ENCODE data around the gene GPC6.
"Not testable (repeated sequence)": the region's sequence is repeated elsewhere in the genome, so short reads cannot be mapped to it uniquely, and the experiment has no call there.

GPC6 gene

DNA sequence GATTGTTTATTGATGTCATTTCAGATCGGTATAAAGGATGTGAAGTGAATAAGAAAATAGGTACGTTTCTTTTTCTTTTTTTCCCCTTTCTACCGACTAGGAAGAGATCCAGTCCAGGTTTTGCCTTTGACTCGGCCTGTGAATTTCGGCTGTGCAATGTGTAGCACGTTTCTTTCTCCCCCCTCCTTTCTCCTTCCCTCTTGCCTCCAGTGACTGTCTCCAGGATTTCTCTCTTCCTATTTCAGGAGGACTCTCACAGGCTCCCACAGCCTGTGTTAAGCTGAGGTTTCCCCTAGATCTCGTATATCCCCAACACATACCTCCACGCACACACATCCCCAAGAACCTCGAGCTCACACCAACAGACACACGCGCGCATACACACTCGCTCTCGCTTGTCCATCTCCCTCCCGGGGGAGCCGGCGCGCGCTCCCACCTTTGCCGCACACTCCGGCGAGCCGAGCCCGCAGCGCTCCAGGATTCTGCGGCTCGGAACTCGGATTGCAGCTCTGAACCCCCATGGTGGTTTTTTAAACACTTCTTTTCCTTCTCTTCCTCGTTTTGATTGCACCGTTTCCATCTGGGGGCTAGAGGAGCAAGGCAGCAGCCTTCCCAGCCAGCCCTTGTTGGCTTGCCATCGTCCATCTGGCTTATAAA is at the start of gene GPC6:
GPC6 (plus strand) TSS at position 185 of the 657 bp plus-strand sequence.
- no peak for DNase-seq

DNA sequence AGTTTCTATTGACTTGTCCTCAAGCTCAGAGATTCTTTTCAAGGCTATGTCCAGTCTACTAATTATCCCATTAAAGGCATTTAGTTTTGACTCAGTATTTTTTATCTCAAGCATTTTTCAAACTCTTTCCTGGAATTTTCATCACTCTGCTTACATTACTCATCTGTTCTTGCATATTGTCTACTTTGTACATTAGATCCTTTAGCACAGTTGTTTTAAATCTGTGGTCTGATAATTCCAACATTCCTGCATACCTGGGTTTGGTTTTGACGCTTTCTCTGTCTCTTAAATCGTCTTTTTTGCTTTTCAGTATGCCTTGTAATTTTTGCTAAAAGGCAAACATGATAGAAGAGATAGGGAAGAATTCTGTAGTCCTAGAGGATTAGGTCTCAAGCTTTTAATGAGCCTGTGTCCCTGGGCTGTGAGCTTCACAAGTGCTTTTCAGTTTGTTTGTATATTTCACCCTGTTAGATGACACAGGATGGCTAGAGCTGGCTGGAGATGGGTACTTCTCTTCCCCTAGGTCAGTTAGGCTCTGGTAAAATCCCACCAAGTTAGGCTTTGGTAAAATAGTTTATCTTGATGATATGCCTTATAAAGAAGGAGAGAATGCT is 46.1 kb upstream of the GPC6 start:
- no peak for DNase-seq

DNA sequence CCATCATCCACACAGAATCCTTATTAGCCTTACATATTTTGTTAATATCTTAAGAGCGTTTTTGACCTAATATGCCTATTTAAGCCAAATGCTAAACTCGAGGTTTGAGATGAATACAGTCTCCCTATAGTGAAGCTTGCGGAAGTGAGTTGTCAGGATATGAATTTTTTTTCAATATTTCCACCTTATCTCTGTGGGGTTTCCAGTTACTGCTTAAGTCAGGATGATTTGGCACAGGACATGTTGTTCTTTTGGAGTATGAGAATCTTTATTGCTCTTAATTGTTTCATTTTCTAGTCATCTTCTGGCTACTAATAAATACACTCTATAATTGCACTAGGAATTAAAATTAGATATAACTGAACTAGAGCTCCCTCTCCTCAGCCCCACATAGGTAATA is 44.2 kb upstream of the GPC6 start:
- DNase-seq = no peak

DNA sequence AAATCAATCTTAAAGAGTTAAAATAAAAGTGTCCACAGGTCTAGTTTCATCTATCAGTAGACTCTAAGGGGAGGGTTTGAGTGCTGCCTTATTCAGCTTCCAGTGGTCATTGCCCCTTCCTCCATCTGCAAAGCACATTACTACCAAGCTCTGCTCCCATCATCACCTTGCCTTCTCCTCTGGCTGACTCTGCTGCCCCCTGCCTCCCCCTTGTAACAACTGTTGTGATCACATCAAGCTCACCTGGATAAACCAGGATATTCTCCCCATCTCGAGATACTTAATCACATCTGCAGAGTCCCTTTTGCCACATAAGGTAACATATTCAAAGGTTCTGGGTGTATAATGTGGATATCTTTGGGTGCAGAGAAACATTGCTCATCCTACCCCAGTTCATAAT is 43.3 kb upstream of the GPC6 start:
- no peak for DNase-seq

DNA sequence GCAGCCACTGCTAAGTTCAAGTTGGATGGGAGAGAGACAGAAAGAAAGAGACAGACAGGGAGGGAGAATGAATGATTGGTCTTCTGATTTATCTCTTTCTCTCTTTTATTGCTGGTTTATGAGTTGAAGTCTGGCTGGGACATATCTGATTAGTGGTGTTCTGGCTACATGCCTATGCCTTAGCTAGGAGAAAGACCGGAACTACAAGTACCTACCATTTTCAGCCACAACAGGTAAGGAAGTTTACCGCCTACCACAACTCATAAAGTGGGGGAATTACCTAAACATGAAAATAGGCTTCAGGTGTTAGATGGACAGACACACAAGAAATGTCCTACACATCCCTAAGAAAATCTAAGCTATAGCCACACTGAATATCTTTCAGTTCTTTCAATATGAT is 36.6 kb upstream of the GPC6 start:
- DNase-seq = no peak

DNA sequence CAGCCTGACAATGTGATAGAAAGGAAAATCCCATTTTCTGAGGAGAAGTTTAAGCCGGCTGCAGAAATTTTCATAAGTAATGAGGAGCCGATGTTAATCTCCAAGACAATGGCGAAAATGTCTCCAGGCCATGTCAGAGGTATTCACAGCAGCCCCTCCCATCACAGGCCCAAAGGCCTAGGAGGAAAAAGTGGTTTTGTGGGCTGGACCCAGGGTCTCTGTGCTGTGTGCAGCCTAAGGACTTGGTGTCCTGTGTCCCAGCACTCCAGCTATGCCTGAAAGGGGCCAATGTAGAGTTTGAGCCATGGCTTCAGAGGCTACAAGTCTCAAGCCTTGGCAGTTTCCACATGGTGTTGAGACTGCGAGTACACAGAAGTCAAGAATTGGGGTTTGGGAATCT is 32.9 kb upstream of the GPC6 start:
- no peak for DNase-seq

DNA sequence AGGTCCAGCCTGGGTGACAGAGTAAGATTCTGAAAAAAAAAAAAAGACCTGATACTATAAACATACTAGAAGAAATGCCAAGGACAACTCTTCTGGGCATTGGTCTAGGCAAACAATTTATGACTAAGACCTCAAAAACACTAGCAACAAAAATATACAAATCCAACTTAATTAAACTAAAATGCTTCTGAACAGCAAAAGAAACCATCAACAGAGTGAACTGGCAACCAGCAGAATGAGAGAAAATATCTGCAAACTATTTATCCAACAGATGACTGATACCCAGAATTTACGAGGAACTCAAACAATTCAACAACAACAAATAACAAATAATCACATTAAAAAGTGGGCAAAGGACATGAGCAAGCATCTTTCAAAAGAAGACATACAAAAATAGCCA is 26.8 kb upstream of the GPC6 start:
- DNase-seq = no peak

DNA sequence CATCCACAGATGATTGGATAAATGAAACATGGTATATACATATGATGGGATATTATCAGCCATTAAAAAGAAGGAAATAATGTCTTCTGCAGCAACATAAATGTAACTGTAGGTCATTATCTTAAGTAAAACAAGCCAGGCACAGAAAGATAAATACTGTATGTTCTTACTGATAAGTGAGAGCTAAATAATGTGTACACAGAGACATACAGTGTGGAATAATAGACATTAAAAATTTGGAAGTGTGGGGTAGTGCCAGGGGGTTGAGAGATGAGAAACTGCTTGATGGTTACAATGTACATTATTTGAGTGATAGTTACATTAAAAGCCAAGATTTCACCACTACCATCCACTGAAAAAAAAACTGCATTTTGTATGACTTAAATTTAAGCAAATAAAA is 26.0 kb upstream of the GPC6 start:
- DNase-seq = no peak

DNA sequence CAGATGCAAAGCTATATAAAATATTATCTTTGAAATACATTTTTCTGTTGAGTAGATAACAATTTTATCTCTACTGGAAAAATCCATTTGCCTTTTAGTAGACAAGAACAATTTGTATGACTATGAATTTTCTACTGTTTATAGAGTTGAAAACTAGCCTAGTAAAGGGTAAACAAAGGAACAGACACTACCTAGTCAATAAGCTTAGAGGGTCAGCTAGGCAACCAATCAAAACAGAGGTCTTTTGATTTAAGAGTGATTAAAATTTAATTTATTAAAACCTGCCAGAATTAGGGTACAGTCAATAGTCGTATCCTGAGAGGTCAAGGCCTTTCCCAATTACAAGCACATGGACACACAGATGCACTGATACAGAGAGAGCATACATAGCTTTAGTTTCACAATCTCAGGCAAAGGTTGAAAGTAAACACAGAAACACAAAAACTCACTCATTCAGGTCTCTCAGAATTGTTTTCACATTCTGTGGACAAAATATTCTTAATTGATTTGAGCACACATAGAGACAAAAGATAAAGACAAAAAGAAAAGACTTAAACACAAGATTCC is 24.5 kb upstream of the GPC6 start:
- no peak for DNase-seq

DNA sequence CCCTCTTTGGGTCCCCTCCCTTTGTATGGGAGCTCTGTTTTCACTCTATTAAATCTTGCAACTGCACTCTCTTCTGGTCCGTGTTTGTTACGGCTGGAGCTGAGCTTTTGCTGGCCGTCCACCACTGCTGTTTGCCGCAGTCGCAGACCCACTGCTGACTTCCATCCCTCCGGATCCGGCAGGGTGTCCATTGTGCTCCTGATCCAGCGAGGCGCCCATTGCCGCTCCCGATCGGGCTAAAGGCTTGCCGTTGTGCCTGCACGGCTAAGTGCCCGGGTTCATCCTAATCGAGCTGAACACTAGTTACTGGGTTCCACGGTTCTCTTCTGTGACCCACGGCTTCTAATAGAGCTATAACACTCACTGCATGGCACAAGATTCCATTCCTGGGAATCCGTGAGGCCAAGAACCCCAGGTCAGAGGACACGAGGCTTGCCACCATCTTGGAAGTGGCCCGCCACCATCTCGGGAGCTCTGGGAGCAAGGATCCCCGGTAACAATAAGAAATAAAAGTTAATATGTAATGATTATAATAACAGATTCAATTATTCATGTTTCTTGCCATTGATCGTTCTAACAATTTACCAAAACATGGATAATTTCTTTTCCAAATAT is 19.7 kb upstream of the GPC6 start:
- not testable (repeated sequence) for DNase-seq

DNA sequence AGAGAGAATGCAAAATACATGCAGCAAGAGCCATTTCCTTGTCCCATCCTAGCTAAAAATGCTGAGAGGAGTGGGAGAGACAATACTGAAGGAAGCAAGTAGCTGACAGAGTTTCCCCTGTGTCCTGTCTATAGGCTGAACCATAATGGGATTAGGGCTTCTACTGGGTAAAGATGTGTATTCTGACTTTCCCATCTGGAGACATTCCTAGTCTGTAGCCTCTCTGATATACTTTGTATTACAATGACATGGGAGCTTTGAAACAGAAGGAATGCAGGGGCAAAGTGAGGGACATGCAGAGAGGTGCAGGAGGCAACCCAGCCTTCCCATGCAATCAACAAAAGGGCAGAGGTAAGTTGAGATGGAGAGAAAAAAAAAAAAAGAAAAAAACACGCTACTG is 10.5 kb upstream of the GPC6 start:
- DNase-seq = no peak

DNA sequence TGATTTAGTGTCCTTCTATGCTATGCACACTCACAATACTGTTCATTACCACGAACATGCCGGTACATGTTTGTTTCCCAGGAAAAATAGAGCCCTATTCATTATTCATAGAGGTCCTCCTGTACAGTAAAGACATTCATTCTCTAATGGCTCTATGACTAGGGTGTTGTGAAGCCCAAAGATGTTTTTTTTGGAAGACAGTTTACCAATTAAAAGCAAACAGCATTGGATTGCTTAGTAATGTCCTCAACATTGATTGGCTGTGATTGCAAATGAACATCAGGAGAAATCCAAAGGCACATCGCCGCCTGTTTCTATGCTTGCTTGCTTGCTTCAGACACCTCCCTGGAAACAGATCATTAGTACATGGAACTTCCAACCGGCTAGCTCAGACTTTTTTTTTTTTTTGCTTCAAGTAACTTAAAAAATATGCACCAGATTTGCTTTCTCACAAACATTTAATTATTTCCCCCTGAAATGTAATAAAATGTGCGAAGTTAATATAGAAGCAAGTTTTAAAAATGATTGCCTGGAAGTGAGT is 8.8 kb upstream of the GPC6 start:
- no peak for DNase-seq

DNA sequence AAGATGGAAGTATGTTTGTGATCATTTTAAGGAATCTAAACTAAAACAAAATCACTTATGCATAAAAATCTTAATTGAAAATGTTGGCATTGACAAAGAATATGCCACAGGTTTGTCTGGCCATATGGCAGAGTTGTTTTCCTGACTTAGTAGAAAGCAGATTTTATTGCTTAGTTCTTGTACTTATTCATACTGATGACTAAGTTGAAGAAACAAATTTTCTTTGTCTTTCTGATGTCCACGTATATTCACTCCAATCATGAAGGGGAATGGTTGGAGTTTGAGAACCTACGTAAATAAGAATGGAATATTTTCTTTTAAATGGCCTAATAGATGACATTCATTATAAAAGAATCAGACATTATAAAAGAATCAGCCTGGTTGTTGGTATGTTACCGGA is 8.0 kb upstream of the GPC6 start:
- DNase-seq = no peak

DNA sequence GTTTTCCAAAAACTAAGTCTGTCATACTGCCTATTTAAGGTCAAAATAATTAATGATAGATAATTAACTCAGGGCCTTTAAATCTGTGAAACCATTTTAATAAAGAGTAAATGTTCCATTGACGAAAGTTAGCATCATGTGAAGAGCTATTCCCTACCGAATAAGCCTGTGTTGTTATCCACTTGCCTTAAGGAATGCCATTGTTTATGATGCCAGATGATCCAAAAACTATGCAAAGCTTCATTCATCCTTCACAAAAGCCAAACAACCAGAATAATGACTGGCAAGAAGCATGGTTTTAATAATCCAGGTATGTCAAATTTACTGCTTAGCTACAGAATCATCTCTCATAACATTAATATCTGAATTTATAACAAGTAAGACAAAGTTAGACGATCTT is 6.5 kb upstream of the GPC6 start:
- no peak for DNase-seq

DNA sequence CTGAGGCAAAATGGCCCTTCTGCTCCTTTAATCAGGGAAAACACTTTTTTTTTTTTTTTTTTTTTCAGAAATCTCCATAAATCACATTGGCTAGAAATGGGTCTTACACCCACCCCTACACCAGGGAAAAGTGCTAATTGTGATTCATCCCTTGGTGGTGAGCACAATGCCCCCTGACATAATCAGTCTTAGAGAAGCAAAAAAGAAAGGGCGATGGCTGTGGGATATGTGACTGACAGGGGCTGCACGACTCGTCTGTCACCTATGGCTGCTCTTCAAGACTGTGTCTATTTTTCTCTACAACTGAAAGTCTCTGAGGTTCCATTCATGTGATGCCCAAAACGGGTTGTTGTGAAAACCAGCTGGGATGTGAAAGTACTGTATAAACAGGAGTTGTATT is 3.6 kb upstream of the GPC6 start:
- DNase-seq = no peak

DNA sequence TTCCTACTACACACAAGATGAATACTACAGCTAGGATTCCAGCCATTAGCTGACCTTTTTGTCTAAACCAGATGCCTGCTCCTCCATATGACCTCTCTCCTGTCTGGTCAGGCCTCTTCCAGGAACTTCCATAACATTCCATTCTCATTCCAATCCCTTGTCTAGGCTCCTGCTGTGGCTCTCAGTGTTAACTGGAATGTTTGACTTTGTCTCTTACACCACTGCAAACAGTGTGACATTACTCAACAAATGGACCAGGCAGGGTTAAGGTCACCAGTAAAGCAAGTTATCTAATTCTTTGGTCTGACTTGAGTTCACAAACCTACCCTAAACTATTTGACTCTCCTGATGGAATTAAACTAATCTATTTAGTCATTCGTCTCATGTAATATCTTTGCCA is 2.1 kb upstream of the GPC6 start:
- DNase-seq = no peak

DNA sequence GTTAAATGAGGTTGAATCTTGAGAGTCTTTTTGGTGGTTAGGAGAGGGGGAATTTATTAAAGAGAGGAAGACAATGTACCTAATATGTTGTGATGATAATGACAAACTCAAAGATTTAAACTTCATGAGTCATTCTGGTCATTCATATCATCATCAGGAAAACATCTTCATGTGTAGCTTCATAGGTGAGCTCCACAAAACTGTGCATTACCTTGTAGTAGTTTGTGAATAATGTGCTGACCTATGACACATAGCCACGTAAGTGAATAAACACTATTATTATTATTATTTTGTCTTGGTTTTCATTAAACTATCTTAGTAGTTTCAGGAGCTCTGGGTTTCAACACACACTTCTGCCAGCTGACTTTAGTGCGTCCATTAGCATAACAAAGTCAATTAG is 997 bp upstream of the GPC6 start:
- DNase-seq = no peak

DNA sequence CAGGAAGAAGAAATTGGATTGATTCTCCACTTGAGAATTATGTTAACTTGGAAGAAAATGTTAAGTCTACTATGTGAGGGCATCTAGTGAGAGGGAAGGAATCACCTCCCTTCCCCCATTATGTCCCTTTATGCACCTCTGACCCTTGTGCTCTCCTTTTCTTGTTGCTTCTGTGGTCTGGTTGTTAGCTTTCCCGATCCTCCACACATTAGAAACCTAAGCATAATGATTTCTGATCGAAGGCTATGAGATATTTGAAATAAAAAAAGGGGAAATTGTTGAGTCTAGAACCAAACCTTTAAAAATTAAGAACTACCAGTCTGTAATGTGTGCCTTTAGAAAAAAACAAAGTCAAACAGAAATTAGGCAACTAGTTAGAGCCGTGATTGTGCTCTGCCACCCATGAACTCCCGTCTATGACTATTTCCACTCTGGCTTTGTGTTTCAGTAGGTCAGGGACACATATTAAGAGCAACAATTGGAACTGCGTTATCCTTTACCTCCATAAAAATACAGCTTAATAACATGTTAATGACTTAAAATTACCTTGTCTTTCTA is 463 bp upstream of the GPC6 start:
- DNase-seq = no peak

DNA sequence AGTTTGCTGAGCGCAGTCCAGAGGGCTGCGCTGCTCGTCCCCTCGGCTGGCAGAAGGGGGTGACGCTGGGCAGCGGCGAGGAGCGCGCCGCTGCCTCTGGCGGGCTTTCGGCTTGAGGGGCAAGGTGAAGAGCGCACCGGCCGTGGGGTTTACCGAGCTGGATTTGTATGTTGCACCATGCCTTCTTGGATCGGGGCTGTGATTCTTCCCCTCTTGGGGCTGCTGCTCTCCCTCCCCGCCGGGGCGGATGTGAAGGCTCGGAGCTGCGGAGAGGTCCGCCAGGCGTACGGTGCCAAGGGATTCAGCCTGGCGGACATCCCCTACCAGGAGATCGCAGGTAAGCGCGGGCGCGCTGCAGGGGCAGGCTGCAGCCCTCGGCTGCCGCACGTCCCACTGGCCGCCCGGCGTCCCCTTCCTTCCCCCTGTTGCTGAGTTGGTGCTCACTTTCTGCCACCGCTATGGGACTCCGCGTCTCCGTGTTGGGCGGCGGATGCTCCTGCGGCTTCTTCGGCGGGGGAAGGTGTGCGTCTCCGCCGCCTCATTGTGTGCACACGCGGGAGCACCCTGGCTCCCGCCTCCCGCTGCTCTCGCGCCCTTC is 772 bp downstream of the GPC6 start:
- DNase-seq = no peak

DNA sequence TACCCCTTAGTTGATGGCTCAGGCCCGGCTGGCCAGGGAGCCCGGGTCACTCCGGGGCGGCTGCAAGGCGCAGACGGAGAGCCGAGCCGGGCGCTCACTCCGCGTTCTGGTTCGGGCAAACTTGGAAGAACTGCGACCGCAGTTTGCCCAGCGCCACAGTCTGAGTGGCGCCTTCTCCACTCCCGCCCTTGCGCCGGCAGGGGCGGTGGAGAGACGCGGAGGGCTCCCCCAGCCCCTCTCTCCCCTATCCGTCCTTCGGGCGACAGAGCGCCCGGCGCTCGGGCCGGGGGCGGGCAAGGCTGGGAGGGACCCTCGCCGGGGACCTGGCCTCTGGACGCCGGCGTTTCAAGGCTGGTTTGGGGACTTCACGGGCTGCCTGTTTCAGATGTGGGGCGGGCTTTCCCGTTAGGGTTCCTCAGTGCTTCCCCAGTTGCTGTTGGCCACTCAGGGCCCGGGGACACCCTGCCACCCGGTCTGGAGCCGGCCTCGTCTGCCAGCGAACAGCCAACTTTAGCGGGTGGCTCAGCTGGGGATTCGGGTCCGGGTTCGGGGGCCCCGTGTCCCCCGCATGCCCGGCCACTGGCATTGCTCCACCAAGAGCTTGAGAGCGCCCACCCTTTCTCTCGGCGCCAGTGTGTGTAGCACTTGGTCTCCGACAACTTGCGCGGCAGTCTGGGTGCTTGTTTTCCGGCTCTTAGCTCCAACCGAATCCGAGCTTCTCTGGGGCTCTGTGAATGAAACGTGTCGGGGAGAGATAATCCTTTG is 1.5 kb downstream of the GPC6 start:
- DNase-seq = no peak

DNA sequence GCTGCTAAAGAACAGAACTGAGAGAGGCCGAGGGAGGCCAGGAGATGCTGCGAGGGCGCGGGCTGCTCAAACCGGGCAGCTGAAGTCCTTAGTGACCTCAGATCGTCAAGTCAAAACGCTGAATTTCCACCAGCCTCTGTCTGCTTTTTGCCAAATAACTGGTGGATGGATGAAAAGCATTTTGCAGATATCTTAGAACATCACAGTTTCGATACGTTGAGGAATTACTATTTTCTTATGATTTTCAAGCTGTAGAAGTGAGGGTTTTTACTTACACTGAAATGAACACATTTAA is 2.0 kb downstream of the GPC6 start:
- DNase-seq = no peak

DNA sequence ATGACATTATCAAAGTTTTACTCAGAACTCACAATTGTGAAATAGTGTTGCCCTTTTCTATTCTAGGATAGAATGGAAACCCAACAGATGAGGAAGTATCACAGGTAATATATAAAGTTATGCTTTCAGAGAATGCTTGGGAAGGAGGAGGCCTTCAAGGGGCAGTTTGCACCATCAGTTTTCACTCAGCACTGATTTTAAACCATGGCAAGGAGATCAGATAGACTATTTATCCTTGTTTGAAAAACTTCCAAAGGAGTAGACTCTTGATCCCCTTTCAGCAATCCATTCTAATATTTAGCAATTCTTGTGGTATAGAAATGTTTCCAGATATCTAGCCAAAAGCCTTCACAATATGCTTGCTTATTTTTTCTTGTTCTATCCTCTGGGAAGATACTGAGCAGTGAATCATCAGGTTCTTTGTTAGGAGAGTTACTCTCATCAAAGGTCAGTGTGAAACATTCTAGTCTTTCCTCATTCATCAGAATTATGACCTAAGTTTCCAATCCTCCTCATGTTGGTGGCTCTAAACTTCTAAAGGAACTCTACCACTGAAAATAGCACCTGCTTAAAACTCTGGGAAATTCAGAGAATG is 3.8 kb downstream of the GPC6 start:
- no peak for DNase-seq

Data from CD4-positive, alpha-beta T cell treated with Interferon gamma for 1 hour (primary cell).